Transverse colon (tissue), 4 donors: ENCODE results near the gene CD151. TPM values are rescaled to one million over a fixed set of nuclear protein-coding genes. Genes with fewer than 3 reads are reported as not detected.
A peak's percentile ranks its signal among the peaks of the same experiment; 100 is the strongest.

Experiments
- DNase-seq: peaks from one replicate; pipeline ENCODE4 v3.0.0-alpha.2; 2019
- H3K27ac ChIP-seq, 4 donors: fragments of 200-600 bp; sonication (generic); 2 replicates each; pipeline ENCODE4 v1.5.1; 2016 to 2018; ENCODE audit warnings: inconsistent platforms in 4 of 4
- H3K27me3 ChIP-seq: fragments of 200-600 bp; sonication (generic); 2 replicates; pipeline ENCODE4 v1.5.1; 2017; ENCODE audit warnings: inconsistent platforms
- H3K36me3 ChIP-seq, 4 donors: fragments of 200-600 bp; sonication (generic); 2 replicates each; pipeline ENCODE4 v1.5.1; 2017 to 2019; ENCODE audit warnings: inconsistent platforms in 4 of 4
- H3K4me1 ChIP-seq, 4 donors: fragments of 200-600 bp; sonication (generic); 2 replicates each; pipeline ENCODE4 v1.5.1; 2017 to 2020; ENCODE audit warnings: inconsistent platforms in 4 of 4
- H3K4me3 ChIP-seq, 4 donors: fragments of 200-600 bp; sonication (generic); 1 replicate in 1 of 4; 2 replicates in 3 of 4; pipeline versions ENCODE4 v1.5.1 to v1.6.1; 2017 to 2019; ENCODE audit warnings: inconsistent platforms in 4 of 4
- H3K9me3 ChIP-seq, 2 donors: fragments of 200-600 bp; sonication (generic); 2 replicates each; pipeline ENCODE4 v1.5.1; 2017 to 2019; ENCODE audit warnings: inconsistent platforms in 2 of 2
- CTCF ChIP-seq, 5 experiments: fragments of 200-600 bp in 3 of 5; fragments of 450-650 bp in 2 of 5; sonication (generic) in 3 of 5; IDR thresholded peaks; 1 replicate in 2 of 5; 2 replicates in 3 of 5; pipeline ENCODE4 v1.5.1; 2016 to 2017; ENCODE audit warnings: antibody characterized with exemption in 5 of 5, inconsistent platforms in 3 of 5, mild to moderate bottlenecking in 2 of 5, moderate library complexity in 1 of 5
- EP300 ChIP-seq: sonication (generic); formaldehyde crosslinking; IDR thresholded peaks from one replicate; pipeline ENCODE4 v1.6.1; 2017; ENCODE audit warnings: antibody characterized with exemption, low read depth
- POLR2A ChIP-seq: fragments of 450-650 bp; IDR thresholded peaks from one replicate; pipeline ENCODE4 v1.6.1; 2016; ENCODE audit warnings: antibody characterized with exemption, mild to moderate bottlenecking, moderate library complexity
- POLR2AphosphoS5 ChIP-seq, 3 donors: sonication (generic); formaldehyde crosslinking; IDR thresholded peaks; one replicate each; pipeline ENCODE4 v1.6.1; 2016; ENCODE audit warnings: antibody characterized with exemption in 3 of 3
- WGBS, 2 donors: methylation state at CpG; one replicate each; pipeline ENCODE4 v1.1.5; 2018; ENCODE audit warnings: low coverage in 1 of 2; 5-methylcytosine and 5-hydroxymethylcytosine counted together
- in situ Hi-C, 4 donors: fragments of 200-750 bp; cut with MboI; loops; one replicate each; pipeline versions ENCODE4 v1.15.0 to v1.15.1; 2017; ENCODE audit warnings: low sequenced_read_pairs in 3 of 4, low pct_ligation_motif_present in 1 of 4, low pct_unique_long_range_greater_than_20kb in 1 of 4
- intact Hi-C: fragments of 100-400 bp; cut with DNase I; formaldehyde crosslinking; loops from one replicate; pipeline ENCODE4 v1.15.1; 2023; ENCODE audit warnings: low total_unique reads
- total RNA-seq, 4 donors: library from RNA; depleted of rRNA; stranded (reverse); fragments of >200 nt; gene quantifications; one replicate each; pipeline ENCODE4 v1.1.0, GENCODE V29; 2016

Gene CD151
- total RNA-seq, 4 donors from 2014 or later = 252 to 650 (median 429) TPM

- no peaks in the 10 kb centered on the region for H3K9me3 ChIP-seq
- H3K4me3 ChIP-seq = peak overlapping the region in 3 of 4 donors; percentile 54 to 86 (median 65)
- peak; percentile 86 for DNase-seq
- intact Hi-C loops = no loop called here
- TF ChIP-seq CTCF (IDR thresholded peaks at IDR 0.05) = peak in 1 of 5 experiments; percentile 25
- peak; percentile 54 for TF ChIP-seq POLR2A
- TF ChIP-seq EP300 = no peak
- TF ChIP-seq POLR2AphosphoS5 (IDR thresholded peaks at IDR 0.05) = peak; percentile 53 to 68 (median 65)
- H3K4me1 ChIP-seq = peaks cover 32 to 83% (median 64%) of the 10 kb centered on the region in 4 donors
- H3K27ac ChIP-seq = peak overlapping the region; percentile 88 to 95 (median 92)
- 28 to 50% methylated on average over 2 to 28 of the region's 31 CpGs for WGBS, 2 donors
- in situ Hi-C loops = no loop called here
- H3K27me3 ChIP-seq = peaks cover 25% of the 10 kb centered on the region
- peaks cover 0 to 13% (median 4%) of the 10 kb centered on the region in 4 donors for H3K36me3 ChIP-seq
Measured at GRCh38 chr11:834371-835316, 1.9 kb downstream of the CD151 start.

GRCh38 chr11:836274-836673 lies 3.5 kb downstream of the CD151 start:
- WGBS, 2 donors = 80% methylated on average over 4 of the region's 14 CpGs; no CpG with 5 or more reads in 1 of the 2 donors
- peaks cover 0 to 16% (median 6%) of the 10 kb centered on the region in 4 donors for H3K36me3 ChIP-seq
- no peak for DNase-seq

GRCh38 chr11:836700-837099 lies 3.9 kb downstream of the CD151 start:
- TF ChIP-seq CTCF (IDR thresholded peaks at IDR 0.05) (no peak), EP300 (no peak), POLR2A (no peak), POLR2AphosphoS5 (IDR thresholded peaks at IDR 0.05) (no peak)
- peak overlapping the region in 1 of 4 donors; percentile 91 for H3K27ac ChIP-seq
- H3K4me1 ChIP-seq = peaks cover 33 to 83% (median 60%) of the 10 kb centered on the region in 4 donors
- WGBS, 2 donors = 79% methylated on average over 7 of the region's 9 CpGs; no CpG with 5 or more reads in 1 of the 2 donors
- DNase-seq = no peak
- peaks cover 5% of the 10 kb centered on the region for H3K27me3 ChIP-seq
- intact Hi-C loops = no loop called here
- H3K9me3 ChIP-seq = no peaks in the 10 kb centered on the region
- peaks cover 0 to 16% (median 6%) of the 10 kb centered on the region in 4 donors for H3K36me3 ChIP-seq
- in situ Hi-C loops = no loop called here
- no peak overlapping the region for H3K4me3 ChIP-seq

More at GRCh38 chr11:836274-836673, 3.5 kb downstream of the CD151 start:
- in situ Hi-C loops (no loop called here), intact Hi-C loops (no loop called here)
- TF ChIP-seq POLR2AphosphoS5 (IDR thresholded peaks at IDR 0.05) = no peak
- TF ChIP-seq CTCF (IDR thresholded peaks at IDR 0.05) = no peak
- no peak for TF ChIP-seq POLR2A
- no peak for TF ChIP-seq EP300
- H3K9me3 ChIP-seq = no peaks in the 10 kb centered on the region
- peaks cover 9% of the 10 kb centered on the region for H3K27me3 ChIP-seq
- peak overlapping the region in 2 of 4 donors; percentile 91 to 92 for H3K27ac ChIP-seq
- H3K4me3 ChIP-seq = no peak overlapping the region
- peaks cover 28 to 83% (median 56%) of the 10 kb centered on the region in 4 donors for H3K4me1 ChIP-seq
